GM19463 (cell line): ENCODE data around the gene DIS3L2.

ENCODE experiments used
- ATAC-seq: cut with Tn5 transposase; IDR thresholded peaks from one replicate; pipeline ENCODE4 v1.9.1; 2021; ENCODE audit warnings: mild to moderate bottlenecking, moderate library complexity; ENCODE audit not compliant: unreplicated experiment

Gene DIS3L2

GRCh38 chr2:232219496-232219870, 258.0 kb downstream of the DIS3L2 start:
- ATAC-seq = no peak

GRCh38 chr2:232219932-232220331, 258.4 kb downstream of the DIS3L2 start:
- no peak for ATAC-seq

DNA sequence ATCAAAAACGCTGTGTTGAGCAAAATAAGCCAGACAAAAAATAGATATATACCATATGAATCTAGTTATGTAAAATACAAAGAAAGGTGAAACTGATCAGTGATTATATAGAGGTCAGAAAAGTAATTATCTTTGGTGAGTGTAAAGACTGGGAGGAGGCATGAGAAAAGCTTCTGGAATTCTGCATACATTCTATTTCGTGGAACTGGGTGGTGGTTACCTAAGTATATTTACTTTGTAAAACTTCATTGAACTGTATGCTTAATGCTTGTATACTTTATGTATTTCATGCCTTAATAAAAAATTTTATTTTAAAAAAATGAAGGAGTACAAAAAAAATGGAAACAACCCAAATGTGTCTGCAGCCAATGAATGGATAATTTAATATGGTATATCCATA, 263.9 kb downstream of the DIS3L2 start:
- no peak for ATAC-seq

GRCh38 chr2:232225895-232226294, 264.4 kb downstream of the DIS3L2 start:
- no peak for ATAC-seq

DNA sequence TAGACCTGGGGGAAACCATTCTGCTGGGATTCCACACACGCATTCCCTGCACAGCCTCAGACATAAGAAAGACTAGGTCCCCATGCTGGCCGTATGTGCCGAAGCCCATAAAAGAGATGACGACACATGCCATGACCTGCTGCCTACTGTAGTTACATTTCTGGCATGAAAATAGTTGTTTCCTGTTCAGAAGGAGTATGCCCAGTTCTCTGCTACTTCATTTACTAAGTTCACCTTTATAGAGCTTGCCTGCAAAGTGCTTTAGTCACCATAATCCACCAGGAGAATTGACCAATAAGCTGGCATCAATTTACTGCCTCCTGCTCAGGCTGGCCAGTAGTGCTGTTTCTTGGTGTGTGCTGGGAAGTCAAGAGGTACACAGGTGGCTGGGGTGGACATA, 266.8 kb downstream of the DIS3L2 start:
- ATAC-seq = no peak

- no peak for ATAC-seq
Measured at GRCh38 chr2:232228971-232229894, 267.7 kb downstream of the DIS3L2 start.

DNA sequence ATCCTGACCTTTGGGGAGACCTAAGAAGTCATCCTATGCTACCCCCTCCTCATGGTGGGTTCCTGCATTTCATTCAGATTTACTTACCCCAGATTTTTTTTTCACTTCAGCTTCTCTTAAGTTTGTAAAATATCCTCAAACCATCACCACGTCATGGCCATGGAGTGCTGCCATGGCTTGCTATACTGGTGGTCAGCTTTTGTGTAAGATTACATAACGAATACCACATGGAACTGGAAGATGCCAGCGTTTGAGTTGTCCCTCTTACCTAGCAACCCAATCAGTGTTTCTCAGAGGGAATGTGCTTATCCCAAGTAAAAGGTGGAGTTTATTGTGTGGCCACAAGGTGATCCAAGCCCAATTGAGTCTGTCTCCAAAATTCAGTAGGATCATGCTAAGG, 268.4 kb downstream of the DIS3L2 start:
- no peak for ATAC-seq

DNA sequence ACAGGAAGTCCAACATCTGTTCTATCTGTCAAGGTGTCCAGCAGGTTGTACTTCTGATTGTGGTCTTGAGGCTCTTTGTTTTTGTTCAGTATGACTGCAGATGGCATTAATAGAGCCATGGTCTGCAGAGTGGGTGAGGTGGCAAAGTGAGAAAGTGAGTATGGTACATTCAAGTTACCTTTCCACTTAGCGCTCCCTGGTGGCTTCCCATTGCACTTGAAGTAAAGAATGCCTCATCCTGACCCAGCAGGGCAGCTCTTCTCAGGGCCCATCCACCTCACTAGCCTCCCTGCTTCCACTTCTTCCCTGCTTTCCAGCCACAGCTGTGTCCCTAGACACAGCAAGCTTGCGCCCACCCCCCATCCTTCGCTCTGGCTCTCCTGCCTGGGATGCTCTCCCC, 269.0 kb downstream of the DIS3L2 start:
- no peak for ATAC-seq

GRCh38 chr2:232231554-232231953, 270.0 kb downstream of the DIS3L2 start:
- ATAC-seq = no peak

- no peak for ATAC-seq
Measured at GRCh38 chr2:232232915-232233314, 271.4 kb downstream of the DIS3L2 start.

GRCh38 chr2:232234922-232235615, 273.6 kb downstream of the DIS3L2 start:
- ATAC-seq = no peak

- no peak for ATAC-seq
Measured at GRCh38 chr2:232235716-232236115, 274.2 kb downstream of the DIS3L2 start.

- ATAC-seq = peak; percentile 79
Measured at GRCh38 chr2:232236200-232236599, 274.7 kb downstream of the DIS3L2 start.

- ATAC-seq = no peak
Measured at GRCh38 chr2:232237464-232237863, 276.0 kb downstream of the DIS3L2 start.

- ATAC-seq = no peak
Measured at GRCh38 chr2:232238108-232238507, 276.6 kb downstream of the DIS3L2 start.

DNA sequence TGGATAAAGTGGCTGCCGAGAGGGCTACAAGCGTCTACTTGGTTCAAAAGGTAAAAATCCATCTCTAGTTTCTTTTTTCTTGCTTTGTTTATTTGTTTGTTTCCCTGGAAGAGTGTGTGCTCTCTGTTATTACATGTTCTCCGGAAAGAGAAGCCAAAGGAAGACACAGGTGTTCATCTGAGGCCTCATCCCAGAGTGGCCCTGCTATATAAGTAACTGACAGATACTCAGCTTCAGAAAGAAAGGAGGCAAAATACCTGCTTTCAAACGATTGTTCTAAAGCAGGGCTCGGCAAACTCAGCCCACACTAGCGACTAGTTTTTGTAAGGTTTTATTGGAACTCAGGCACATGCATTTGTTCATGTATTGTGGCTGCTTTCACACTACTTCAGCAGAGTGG, 277.1 kb downstream of the DIS3L2 start:
- ATAC-seq = no peak

DNA sequence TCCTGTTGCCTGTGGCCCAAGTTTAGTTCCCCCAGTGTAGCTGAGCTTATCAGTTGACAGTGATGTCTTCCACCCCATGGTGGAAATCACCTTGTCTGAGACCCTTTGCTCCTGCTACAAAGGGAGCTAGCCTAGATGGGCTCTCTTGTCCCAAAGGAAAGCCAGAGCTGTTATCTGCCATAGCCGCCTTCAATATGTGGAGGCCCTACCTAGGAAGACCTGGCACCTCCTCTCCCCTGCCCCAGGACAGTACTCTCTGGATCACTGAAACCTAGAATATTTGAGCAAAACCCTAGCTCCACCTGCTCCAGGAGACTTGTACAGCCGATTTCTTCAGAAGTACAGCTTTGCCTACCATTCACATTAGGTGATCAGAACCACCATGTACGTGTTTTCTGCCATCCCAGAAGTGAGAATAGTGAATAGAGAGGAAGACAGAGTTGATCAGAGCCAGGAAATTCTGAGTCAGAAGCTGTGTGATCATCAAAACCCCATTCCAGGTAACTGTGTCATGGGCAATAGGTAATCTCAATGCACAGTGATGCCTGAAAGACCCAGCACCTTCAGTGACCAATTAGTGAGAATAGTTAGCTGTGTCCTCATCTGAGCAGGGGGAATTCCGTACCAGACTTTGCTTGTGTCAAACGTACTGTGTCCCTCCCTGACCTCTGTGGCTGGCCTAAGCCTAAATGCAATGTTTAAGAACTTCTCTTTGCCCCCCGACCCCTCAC, 278.6 kb downstream of the DIS3L2 start:
- ATAC-seq = no peak

DNA sequence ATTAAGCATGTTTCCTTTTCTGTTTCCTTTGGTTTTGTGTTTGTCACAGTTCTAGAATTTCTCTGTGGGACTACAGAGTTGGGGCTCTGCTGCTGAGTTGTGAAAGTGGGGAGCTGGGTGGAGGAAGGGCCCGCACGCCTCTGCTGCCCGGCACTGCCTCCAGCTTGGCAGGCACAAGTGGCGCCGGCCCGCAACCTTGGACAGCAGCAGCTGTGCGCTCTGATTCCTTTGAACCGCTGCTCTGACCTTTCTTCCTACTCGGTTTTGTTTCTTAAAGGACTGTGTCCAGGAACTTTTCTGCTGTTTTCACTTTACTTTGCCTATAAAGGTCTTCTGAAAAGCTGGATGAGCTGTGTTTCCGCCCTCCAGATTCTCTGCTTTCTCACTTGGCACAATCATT, 279.4 kb downstream of the DIS3L2 start:
- no peak for ATAC-seq

- no peak for ATAC-seq
Measured at GRCh38 chr2:232242316-232242715, 280.8 kb downstream of the DIS3L2 start.

- no peak for ATAC-seq
Measured at GRCh38 chr2:232245111-232245510, 283.6 kb downstream of the DIS3L2 start.

GRCh38 chr2:232246245-232246644, 284.7 kb downstream of the DIS3L2 start:
- ATAC-seq = no peak

DNA sequence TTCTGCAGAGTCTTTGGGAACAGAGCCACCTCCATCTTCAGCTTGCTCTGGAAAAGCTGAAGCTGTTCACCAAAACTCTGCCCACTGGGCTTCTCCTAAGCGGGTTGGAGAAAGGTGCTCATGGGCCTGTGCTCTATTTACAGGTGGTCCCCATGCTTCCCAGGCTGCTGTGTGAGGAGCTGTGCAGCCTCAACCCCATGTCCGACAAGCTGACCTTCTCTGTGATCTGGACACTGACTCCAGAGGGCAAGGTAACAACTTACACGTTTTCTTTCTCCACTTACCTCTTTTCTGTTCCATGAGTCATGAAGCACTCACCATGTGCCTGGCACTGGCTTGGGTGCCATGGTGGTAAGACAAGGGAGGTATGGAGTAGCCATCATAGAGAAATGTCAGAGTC, 287.6 kb downstream of the DIS3L2 start:
- ATAC-seq = no peak
